GM12878 (cell line): Measurements from ENCODE around the gene SEMA5A. TPM values are rescaled to one million over a fixed set of nuclear protein-coding genes. Genes with fewer than 3 reads are reported as not detected.

Source experiments
- ATAC-seq: fragments of 200-7000 bp; cut with Tn5 transposase; 3 replicates; pipeline ENCODE4 v1.9.1; 2020; ENCODE audit warnings: mild to moderate bottlenecking, moderate library complexity
- BruUV-seq: library from RNA; stranded (reverse); fragments of 400-500 nt; replicated peaks from 2 replicates; lab custom pipeline; 2021; lab: Mats Ljungman, UMichigan
- CTCF ChIA-PET: fragments of 300-600 bp; sonication (Branson Sonifier 250); formaldehyde crosslinking; extraction: SDS; loops from one replicate; lab custom pipeline; 2021; ENCODE audit warnings: inconsistent platforms; lab: Yijun Ruan, JAX
- POLR2A ChIA-PET: fragments of 350-600 bp; formaldehyde crosslinking; extraction: SDS; loops from one replicate; lab custom pipeline; 2021; ENCODE audit warnings: inconsistent platforms; lab: Charles Lee
- RAD21 ChIA-PET: fragments of 300-600 bp; sonication (Branson Sonifier 250); formaldehyde crosslinking; loops from one replicate; lab custom pipeline; 2023; ENCODE audit warnings: antibody characterized with exemption; ENCODE audit not compliant: unreplicated experiment; lab: Charles Lee
- SMC1A ChIA-PET: fragments of 300-600 bp; sonication (Branson Sonifier 250); formaldehyde crosslinking; loops from one replicate; lab custom pipeline; 2023; ENCODE audit not compliant: unreplicated experiment, uncharacterized antibody; lab: Charles Lee
- DNase-seq: peaks from one replicate; pipeline ENCODE4 v3.0.0-alpha.2; 2011; ENCODE audit warnings: low read depth, low spot score
- FAIRE-seq: peaks from 3 replicates; lab custom pipeline; 2011; peaks lifted over from hg19 to GRCh38; lab: Jason Lieb, UNC
- H2AFZ ChIP-seq: 2 replicates; pipeline ENCODE4 v1.6.0; 2011; ENCODE audit warnings: low read depth, low read length, control low read depth; ENCODE audit not compliant: control insufficient read depth
- H3K27ac ChIP-seq: 2 replicates; pipeline ENCODE4 v1.5.1; 2011; ENCODE audit warnings: control low read depth; ENCODE audit not compliant: control insufficient read depth, insufficient read depth
- H3K27me3 ChIP-seq, 2 experiments: replicated peaks in 1 of 2; 2 replicates each; pipeline versions ENCODE4 v1.6.0 to v1.6.1; 2011; ENCODE audit warnings: low read length in 1 of 2; ENCODE audit not compliant: control insufficient read depth in 2 of 2, insufficient read depth in 2 of 2
- H3K36me3 ChIP-seq, 2 experiments: 2 replicates each; pipeline ENCODE4 v1.5.1; 2011; ENCODE audit warnings: low read length in 1 of 2; ENCODE audit not compliant: control insufficient read depth in 2 of 2, insufficient read depth in 2 of 2
- H3K4me1 ChIP-seq: 2 replicates; pipeline ENCODE4 v1.6.1; 2011; ENCODE audit warnings: mild to moderate bottlenecking, low read length, moderate library complexity, mixed read lengths; ENCODE audit not compliant: control insufficient read depth, insufficient read depth
- H3K4me2 ChIP-seq: 2 replicates; pipeline ENCODE4 v1.6.0; 2011; ENCODE audit warnings: control low read depth; ENCODE audit not compliant: control insufficient read depth, insufficient read depth
- H3K4me3 ChIP-seq: fragments of 200-600 bp; sonication (generic); 2 replicates; pipeline ENCODE4 v1.5.1; 2016
- H3K79me2 ChIP-seq: 2 replicates; pipeline ENCODE4 v1.6.0; 2011; ENCODE audit warnings: low read length; ENCODE audit not compliant: control insufficient read depth, insufficient read depth
- H3K9ac ChIP-seq: 2 replicates; pipeline ENCODE4 v1.8.0; 2011; ENCODE audit warnings: low read length, control low read depth, mixed read lengths; ENCODE audit not compliant: control insufficient read depth, insufficient read depth
- H3K9me3 ChIP-seq: replicated peaks from 3 replicates; pipeline ENCODE4 v1.5.1; 2011; ENCODE audit warnings: mild to moderate bottlenecking, low read length; ENCODE audit not compliant: control insufficient read depth, insufficient read depth
- H4K20me1 ChIP-seq: 2 replicates; pipeline ENCODE4 v1.6.0; 2011; ENCODE audit not compliant: control insufficient read depth, insufficient read depth
- BRCA1 ChIP-seq: IDR thresholded peaks from 2 replicates; pipeline ENCODE4 v1.6.1; 2011; ENCODE audit warnings: low read depth, low read length, improper control_type of control experiment
- CBX3 ChIP-seq: fragments of 200-600 bp; sonication (generic); IDR thresholded peaks from 2 replicates; pipeline ENCODE4 v1.6.1; 2016; ENCODE audit warnings: low read depth, borderline replicate concordance
- FOS ChIP-seq: IDR thresholded peaks from 3 replicates; pipeline ENCODE4 v1.6.1; 2011; ENCODE audit warnings: borderline replicate concordance; ENCODE audit not compliant: insufficient read length; ENCODE audit errors: extremely low read depth
- HDAC6 ChIP-seq: fragments of 200-600 bp; sonication (generic); IDR thresholded peaks from one replicate; pipeline ENCODE4 v1.8.0; 2017; ENCODE audit warnings: antibody characterized with exemption; ENCODE audit not compliant: unreplicated experiment
- NFXL1 ChIP-seq: fragments of 450-650 bp; IDR thresholded peaks from 2 replicates; pipeline ENCODE4 v1.6.1; 2017; ENCODE audit warnings: antibody characterized with exemption, mild to moderate bottlenecking, borderline replicate concordance
- NKRF ChIP-seq: fragments of 450-650 bp; conservative IDR thresholded peaks from 2 replicates; pipeline ENCODE4 v1.6.1; 2017; ENCODE audit warnings: mild to moderate bottlenecking, moderate library complexity
- RBBP5 ChIP-seq: fragments of 200-600 bp; sonication (generic); conservative IDR thresholded peaks from 2 replicates; pipeline ENCODE4 v1.6.1; 2016
- TCF7 ChIP-seq: IDR thresholded peaks from 2 replicates; pipeline ENCODE4 v1.6.1; 2014; ENCODE audit warnings: antibody characterized with exemption, borderline replicate concordance
- USF1 ChIP-seq: IDR thresholded peaks from 2 replicates; pipeline ENCODE4 v1.6.1; 2011; ENCODE audit warnings: borderline replicate concordance, low read depth, mild to moderate bottlenecking, moderate library complexity, mixed read lengths, low read length; ENCODE audit not compliant: insufficient read depth; ENCODE audit errors: extremely low read length
- WGBS: methylation state at CpG from one replicate; pipeline ENCODE4 v1.1.6; 2016; ENCODE audit warnings: low lambda C conversion rate; ENCODE audit not compliant: insufficient replicate concordance, insufficient coverage; ENCODE audit errors: missing lambda C conversion rate; 5-methylcytosine and 5-hydroxymethylcytosine counted together
- in situ Hi-C: fragments of 300-500 bp; cut with MboI; formaldehyde crosslinking; loops from 9 replicates; pipeline ENCODE4 v1.14.3; 2018; ENCODE audit warnings: mixed read lengths
- intact Hi-C: fragments of 100-400 bp; cut with micrococcal nuclease; formaldehyde crosslinking; loops from one replicate; pipeline ENCODE4 v1.14.2; 2022; ENCODE audit not compliant: unreplicated experiment
- polyA plus RNA-seq, 11 experiments: library from polyadenylated mRNA; depleted of rRNA in 4 of 11; unstranded in 6 of 11; stranded (reverse) in 5 of 11; fragments of >200 nt; fragmentation: Nextera tagmentation in 4 of 11; fragmentation: Illumina TruSeq in 1 of 11; extraction: Ambion mirVana in 4 of 11; extraction: Trizol in 1 of 11; gene quantifications; 1 replicate in 1 of 11; 2 replicates in 10 of 11; pipeline versions ENCODE4 v1.2.1 to v1.2.3, GENCODE V29; 2011 to 2016; ENCODE audit warnings: inconsistent platforms in 2 of 11, missing spikeins in 2 of 11, low read depth in 1 of 11
- total RNA-seq, 4 experiments: library from RNA; depleted of rRNA in 3 of 4; stranded (reverse); fragments of >200 nt in 3 of 4; fragmentation: Illumina TruSeq in 1 of 4; extraction: Trizol in 1 of 4; gene quantifications; 2 replicates each; pipeline versions ENCODE4 v1.2.1 to v1.2.3, GENCODE V29; 2013 to 2021
- TF ChIP-seq, protein P1 (sequence below): IDR thresholded peaks from 2 replicates; pipeline ENCODE4 v1.6.1; 2012; ENCODE audit warnings: low read depth, low read length, improper control_type of control experiment

Gene SEMA5A
- total and polyA plus RNA-seq, 10 of the 15 experiments (the other 5 are each of a cell fraction or from before 2014, with no cell fraction given) = 0.03 to 2.4 (median 0.09) TPM; not detected in 1

DNA sequence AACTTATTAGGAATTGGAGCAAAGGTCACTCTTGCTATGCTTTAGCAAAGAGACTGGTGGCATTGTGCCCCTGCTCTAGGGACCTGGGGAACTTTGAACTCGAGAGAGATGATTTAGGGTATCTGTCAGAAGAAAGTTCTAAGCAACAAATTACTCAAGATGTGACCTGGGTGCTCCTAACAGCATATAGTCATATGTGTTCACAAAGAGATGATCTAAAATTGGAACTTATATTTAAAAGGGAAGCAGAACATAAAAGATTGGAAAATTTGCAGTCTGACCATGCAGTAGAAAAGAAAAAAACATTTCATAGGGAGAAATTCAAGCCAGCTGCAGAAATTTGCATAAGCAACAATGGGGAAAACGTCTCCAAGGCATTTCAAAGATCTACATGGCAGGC is 68.3 kb downstream of the SEMA5A start:
- H2AFZ ChIP-seq = no peak overlapping the region
- ChIA-PET SMC1A (no interaction called here), CTCF (no interaction called here), POLR2A (no interaction called here), RAD21 (no interaction called here)
- H3K4me3 ChIP-seq = no peak overlapping the region
- TF ChIP-seq NFXL1 (no peak), RBBP5 (no peak), TCF7 (no peak)
- TF ChIP-seq, protein P1, sequence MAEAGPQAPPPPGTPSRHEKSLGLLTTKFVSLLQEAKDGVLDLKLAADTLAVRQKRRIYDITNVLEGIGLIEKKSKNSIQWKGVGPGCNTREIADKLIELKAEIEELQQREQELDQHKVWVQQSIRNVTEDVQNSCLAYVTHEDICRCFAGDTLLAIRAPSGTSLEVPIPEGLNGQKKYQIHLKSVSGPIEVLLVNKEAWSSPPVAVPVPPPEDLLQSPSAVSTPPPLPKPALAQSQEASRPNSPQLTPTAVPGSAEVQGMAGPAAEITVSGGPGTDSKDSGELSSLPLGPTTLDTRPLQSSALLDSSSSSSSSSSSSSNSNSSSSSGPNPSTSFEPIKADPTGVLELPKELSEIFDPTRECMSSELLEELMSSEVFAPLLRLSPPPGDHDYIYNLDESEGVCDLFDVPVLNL = no peak
- H3K27me3 ChIP-seq = no peaks in the 10 kb centered on the region; a peak in 1 of 4 replicates
- no peak for ATAC-seq
- H3K4me1 ChIP-seq = no peaks in the 10 kb centered on the region
- 0% methylated on average over 2 of the region's 2 CpGs for WGBS
- no peaks in the 10 kb centered on the region; the same call in 1 of the 3 replicates for H3K9me3 ChIP-seq
- H4K20me1 ChIP-seq = no peaks in the 10 kb centered on the region
- DNase-seq = no peak
- BruUV-seq = no TSS peak
- H3K9ac ChIP-seq = no peak overlapping the region
- H3K36me3 ChIP-seq = no peaks in the 10 kb centered on the region
- in situ Hi-C loops (no loop called here), intact Hi-C loops (no loop called here)
- no peak overlapping the region for H3K4me2 ChIP-seq
- no peak overlapping the region for H3K27ac ChIP-seq
- H3K79me2 ChIP-seq = no peaks in the 10 kb centered on the region
- FAIRE-seq = no peak

DNA sequence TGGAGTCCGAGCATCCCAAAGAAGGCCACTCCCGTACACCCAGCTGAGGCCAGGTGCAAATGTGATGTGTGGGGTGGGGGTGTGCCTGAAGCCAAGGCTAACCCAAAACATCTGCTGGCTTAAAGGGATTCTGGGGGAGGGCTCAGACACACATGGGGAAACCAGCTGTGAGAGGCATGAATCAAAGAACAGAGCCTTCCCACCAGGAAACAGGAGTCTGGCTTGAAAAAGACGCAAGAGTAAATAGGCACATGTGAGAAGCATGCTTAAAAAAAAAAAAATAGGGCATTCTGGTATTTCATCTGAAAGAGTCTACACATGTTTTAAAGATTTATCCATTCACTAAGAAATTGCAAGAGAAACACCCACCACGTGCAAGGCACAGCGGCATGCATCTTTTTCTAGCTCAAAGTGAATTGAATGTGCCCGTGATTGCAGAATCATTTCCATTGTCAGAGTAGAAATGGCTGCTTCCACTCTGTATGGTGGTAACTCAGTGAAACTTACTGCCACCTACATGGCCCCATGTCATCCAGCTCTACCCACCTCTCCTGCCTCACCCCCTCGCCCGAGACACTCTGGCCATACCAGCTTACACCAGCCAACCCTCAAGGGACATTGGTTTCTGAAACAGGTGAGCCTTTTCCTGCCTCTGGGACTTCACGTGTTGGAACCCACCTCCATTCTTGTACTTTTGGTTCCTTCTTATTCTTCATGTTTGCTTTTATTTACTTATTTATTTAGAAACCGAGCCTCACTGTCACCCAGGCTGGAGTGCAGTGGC is 71.5 kb downstream of the SEMA5A start:
- no TSS peak for BruUV-seq
- H3K36me3 ChIP-seq = no peaks in the 10 kb centered on the region
- 38% methylated on average over 10 of the region's 10 CpGs for WGBS
- no peak overlapping the region for H2AFZ ChIP-seq
- H3K4me1 ChIP-seq = no peaks in the 10 kb centered on the region
- ChIA-PET RAD21 (no interaction called here), SMC1A (no interaction called here), POLR2A (no interaction called here), CTCF (no interaction called here)
- ATAC-seq (no peak), FAIRE-seq (no peak), DNase-seq (no peak)
- in situ Hi-C loops (no loop called here), intact Hi-C loops (no loop called here)
- H3K27me3 ChIP-seq = no peaks in the 10 kb centered on the region; a peak in 1 of 4 replicates
- no peaks in the 10 kb centered on the region for H3K79me2 ChIP-seq
- H4K20me1 ChIP-seq = no peaks in the 10 kb centered on the region
- no peaks in the 10 kb centered on the region; the same call in 1 of the 3 replicates for H3K9me3 ChIP-seq
- no peak overlapping the region for H3K9ac ChIP-seq
- no peak for TF ChIP-seq USF1
- no peak for TF ChIP-seq BRCA1
- TF ChIP-seq HDAC6 = no peak
- no peak for TF ChIP-seq FOS
- TF ChIP-seq NKRF = no peak
- no peak for TF ChIP-seq CBX3
- H3K27ac ChIP-seq = no peak overlapping the region
- H3K4me2 ChIP-seq = no peak overlapping the region
- H3K4me3 ChIP-seq = no peak overlapping the region
